ENCODE results near the gene BHMT2.

The BHMT2 gene

GRCh38 chr5:79105868-79106267 is 36.3 kb downstream of the BHMT2 start:
- no peak for TF ChIP-seq CTCF (IDR thresholded peaks at IDR 0.05; ENCODE audit: low read depth, low read length, missing control alignments)
- DNase-seq (ENCODE audit: low read depth): no peak
- no peak overlapping the region for H3K4me3 ChIP-seq (ENCODE audit: low read depth, low read length)

- no peak for DNase-seq (ENCODE audit: low read depth)
- no peak overlapping the region for H3K4me3 ChIP-seq (ENCODE audit: low read depth, low read length)
- TF ChIP-seq CTCF (IDR thresholded peaks at IDR 0.05; ENCODE audit: low read depth, low read length, missing control alignments): no peak
Observed at GRCh38 chr5:79107020-79107796, 37.6 kb downstream of the BHMT2 start.

GRCh38 chr5:79108086-79108485 is 38.5 kb downstream of the BHMT2 start:
- no peak for DNase-seq (ENCODE audit: low read depth)
- no peak for TF ChIP-seq CTCF (IDR thresholded peaks at IDR 0.05; ENCODE audit: low read depth, low read length, missing control alignments)
- no peak overlapping the region for H3K4me3 ChIP-seq (ENCODE audit: low read depth, low read length)

GRCh38 chr5:79108792-79109191 is 39.2 kb downstream of the BHMT2 start:
- no peak for DNase-seq (ENCODE audit: low read depth)
- TF ChIP-seq CTCF (IDR thresholded peaks at IDR 0.05; ENCODE audit: low read depth, low read length, missing control alignments): no peak
- H3K4me3 ChIP-seq (ENCODE audit: low read depth, low read length): no peak overlapping the region

GRCh38 chr5:79109527-79110492 is 40.2 kb downstream of the BHMT2 start:
- peak; percentile 70 for TF ChIP-seq CTCF (IDR thresholded peaks at IDR 0.05; ENCODE audit: low read depth, low read length, missing control alignments)
- no peak overlapping the region for H3K4me3 ChIP-seq (ENCODE audit: low read depth, low read length)
- no peak for DNase-seq (ENCODE audit: low read depth)

GRCh38 chr5:79111387-79111959 is 41.9 kb downstream of the BHMT2 start, which contains the start of gene BHMT:
Gene BHMT (plus strand): TSS chr5:79111809. CDS start chr5:79111886, 77 bp downstream.
- DNase-seq (ENCODE audit: low read depth): no peak
- no peak within 1 kb of the TSS for H3K4me3 ChIP-seq (ENCODE audit: low read depth, low read length)
- no peak for TF ChIP-seq CTCF (IDR thresholded peaks at IDR 0.05; ENCODE audit: low read depth, low read length, missing control alignments)

All from GM12864 (cell line).